ENCODE measurements around the gene STYXL2. TPM values are rescaled to one million over a fixed set of nuclear protein-coding genes. Genes with fewer than 3 reads are reported as not detected.

STYXL2 gene
- total RNA-seq, 1 donor from 2014 or later, result 0.07 TPM

DNA sequence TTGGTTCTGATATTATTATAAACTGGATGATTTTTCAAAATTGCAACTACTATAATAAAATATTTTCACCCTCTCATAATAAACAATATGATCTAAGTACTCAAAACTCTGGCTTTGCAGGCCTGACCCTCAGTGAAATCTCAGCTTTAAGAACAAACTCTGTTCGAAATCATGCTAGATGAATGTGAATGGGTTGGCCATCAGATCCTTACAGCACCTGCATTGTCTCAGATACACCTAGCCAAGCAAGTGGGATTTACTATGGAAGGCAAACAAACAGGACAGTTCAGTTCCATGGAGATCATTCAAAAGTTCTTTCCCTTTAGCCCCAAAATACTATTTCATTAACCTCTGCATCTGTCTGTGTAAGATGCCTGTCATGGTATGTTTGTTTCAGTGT lies 44.8 kb downstream of the STYXL2 start:
- peaks cover 41% of the 10 kb centered on the region for H3K4me1 Mint-ChIP-seq
- H3K27me3 Mint-ChIP-seq (ENCODE audit: low read depth), result no peaks in the 10 kb centered on the region
- H3K9me3 Mint-ChIP-seq, result peaks cover 2% of the 10 kb centered on the region
- no peak overlapping the region for H3K27ac Mint-ChIP-seq (ENCODE audit: unreplicated experiment)
- peaks cover 2% of the 10 kb centered on the region for H3K36me3 Mint-ChIP-seq (ENCODE audit: low read depth)
- no peak overlapping the region for H3K4me3 Mint-ChIP-seq
- TF ChIP-seq, protein P1, sequence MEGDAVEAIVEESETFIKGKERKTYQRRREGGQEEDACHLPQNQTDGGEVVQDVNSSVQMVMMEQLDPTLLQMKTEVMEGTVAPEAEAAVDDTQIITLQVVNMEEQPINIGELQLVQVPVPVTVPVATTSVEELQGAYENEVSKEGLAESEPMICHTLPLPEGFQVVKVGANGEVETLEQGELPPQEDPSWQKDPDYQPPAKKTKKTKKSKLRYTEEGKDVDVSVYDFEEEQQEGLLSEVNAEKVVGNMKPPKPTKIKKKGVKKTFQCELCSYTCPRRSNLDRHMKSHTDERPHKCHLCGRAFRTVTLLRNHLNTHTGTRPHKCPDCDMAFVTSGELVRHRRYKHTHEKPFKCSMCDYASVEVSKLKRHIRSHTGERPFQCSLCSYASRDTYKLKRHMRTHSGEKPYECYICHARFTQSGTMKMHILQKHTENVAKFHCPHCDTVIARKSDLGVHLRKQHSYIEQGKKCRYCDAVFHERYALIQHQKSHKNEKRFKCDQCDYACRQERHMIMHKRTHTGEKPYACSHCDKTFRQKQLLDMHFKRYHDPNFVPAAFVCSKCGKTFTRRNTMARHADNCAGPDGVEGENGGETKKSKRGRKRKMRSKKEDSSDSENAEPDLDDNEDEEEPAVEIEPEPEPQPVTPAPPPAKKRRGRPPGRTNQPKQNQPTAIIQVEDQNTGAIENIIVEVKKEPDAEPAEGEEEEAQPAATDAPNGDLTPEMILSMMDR (conservative IDR thresholded peaks at IDR 0.05), result no peak
- no peak for DNase-seq (ENCODE audit: low read depth, low spot score)

GRCh38 chr1:167141963-167142362 lies 48.1 kb downstream of the STYXL2 start:
- peaks cover 3% of the 10 kb centered on the region for H3K9me3 Mint-ChIP-seq
- no peaks in the 10 kb centered on the region for H3K27me3 Mint-ChIP-seq (ENCODE audit: low read depth)
- no peak overlapping the region for H3K27ac Mint-ChIP-seq (ENCODE audit: unreplicated experiment)
- DNase-seq (ENCODE audit: low read depth, low spot score), result no peak
- H3K36me3 Mint-ChIP-seq (ENCODE audit: low read depth), result peaks cover 3% of the 10 kb centered on the region
- peaks cover 23% of the 10 kb centered on the region for H3K4me1 Mint-ChIP-seq
- no peak overlapping the region for H3K4me3 Mint-ChIP-seq
- TF ChIP-seq, protein P1 (conservative IDR thresholded peaks at IDR 0.05), result no peak

Other genes starting within 250 kb of the STYXL2 start
- 24.1 and 25.6 TPM in 2 replicates for gene TADA1, start 217.8 kb upstream of the STYXL2 start, total RNA-seq
- gene ILDR2, start 118.5 kb upstream of the STYXL2 start, total RNA-seq, result 27.4 and 30.3 TPM in 2 replicates
- 0.20 and 0.21 TPM in 2 replicates for gene MAEL, start 104.8 kb upstream of the STYXL2 start, total RNA-seq
- gene GPA33, start 3.7 kb upstream of the STYXL2 start, total RNA-seq, result not detected in 2 replicates
- 40.1 and 52.6 TPM in 2 replicates for gene POU2F1, start 126.8 kb downstream of the STYXL2 start, total RNA-seq